Muscle of back (tissue), 11 donors: ENCODE measurements around the gene DBN1. TPM values are rescaled to one million over a fixed set of nuclear protein-coding genes. Genes with fewer than 3 reads are reported as not detected.

Experiments used
- DNase-seq, 3 donors: peaks; one replicate each; pipeline versions ENCODE4 v3.0.0 to v3.0.0-alpha.2; 2013
- polyA plus RNA-seq, 10 donors: library from polyadenylated mRNA; unstranded; fragments of 120-200 nt; gene quantifications; one replicate each; pipeline ENCODE4 v1.2.1, GENCODE V29; 2013; ENCODE audit not compliant: insufficient read length in 10 of 10

Gene DBN1
- polyA plus RNA-seq, 10 donors: 157 to 266 (median 221) TPM

GRCh38 chr5:177409043-177409801, 64.2 kb downstream of the DBN1 start, which contains the start of gene F12:
TSS of gene F12 (minus strand) at chr5:177409564. CDS start at chr5:177409527, 37 bp downstream.
- no peak for DNase-seq

Other genes with a start within 250 kb of the DBN1 start
- gene RAB24, start 169.9 kb downstream of the DBN1 start, polyA plus RNA-seq: 10 to 100 TPM; 17.9 to 27.1 (median 21.1) TPM
- 100 to 1,000 TPM in 1 of 10 donors, 10 to 100 TPM in 9; 67.0 to 103 (median 74.0) TPM for gene PRELID1, start 169.8 kb downstream of the DBN1 start, polyA plus RNA-seq
- 10 to 100 TPM; 12.0 to 26.9 (median 16.3) TPM for gene MXD3, start 161.7 kb downstream of the DBN1 start, polyA plus RNA-seq
- gene LMAN2, start 122.0 kb downstream of the DBN1 start, polyA plus RNA-seq: 10 to 100 TPM; 53.9 to 87.5 (median 67.8) TPM
- 10 to 100 TPM in 8 of 10 donors, 1 to 10 TPM in 2; 7.1 to 21.2 (median 12.9) TPM for gene RGS14, start 115.7 kb downstream of the DBN1 start, polyA plus RNA-seq
- under 1 TPM in 3 of 10 donors, not detected in 7; 0.08 to 0.20 (median 0.14) TPM for gene SLC34A1, start 89.2 kb downstream of the DBN1 start, polyA plus RNA-seq
- not detected for gene PFN3, start 73.0 kb downstream of the DBN1 start, polyA plus RNA-seq
- 1 to 10 TPM in 1 of 10 donors, under 1 TPM in 8, not detected in 1; 0.17 to 1.1 (median 0.39) TPM for gene F12, start 64.1 kb downstream of the DBN1 start, polyA plus RNA-seq
- 10 to 100 TPM; 12.1 to 23.3 (median 17.2) TPM for gene GRK6, start 47.0 kb downstream of the DBN1 start, polyA plus RNA-seq
- gene PRR7, start 26.8 kb downstream of the DBN1 start, polyA plus RNA-seq: 1 to 10 TPM in 3 of 10 donors, under 1 TPM in 7; 0.43 to 1.4 (median 0.78) TPM
- 100 to 1,000 TPM; 167 to 339 (median 246) TPM for gene PDLIM7, start 24.0 kb upstream of the DBN1 start, polyA plus RNA-seq
- 1 to 10 TPM; 4.1 to 9.4 (median 5.6) TPM for gene DOK3, start 36.2 kb upstream of the DBN1 start, polyA plus RNA-seq
- 10 to 100 TPM; 41.3 to 65.3 (median 47.6) TPM for gene DDX41, start 43.3 kb upstream of the DBN1 start, polyA plus RNA-seq
- 10 to 100 TPM; 35.6 to 76.9 (median 45.2) TPM for gene FAM193B, start 80.9 kb upstream of the DBN1 start, polyA plus RNA-seq
- gene TMED9, start 118.6 kb upstream of the DBN1 start, polyA plus RNA-seq: 100 to 1,000 TPM; 104 to 148 (median 114) TPM
- gene B4GALT7, start 126.5 kb upstream of the DBN1 start, polyA plus RNA-seq: 10 to 100 TPM; 14.6 to 22.1 (median 18.4) TPM